PC-9 (cell line): ENCODE measurements around the gene PTPRD. TPM values are rescaled to one million over a fixed set of nuclear protein-coding genes. Genes with fewer than 3 reads are reported as not detected.

ENCODE experiments used
- BruUV-seq: library from RNA; stranded (reverse); fragments of 400-500 nt; replicated peaks from 2 replicates; lab custom pipeline; 2021; lab: Mats Ljungman, UMichigan
- CTCF ChIA-PET: fragments of 300-600 bp; sonication (Branson Sonifier 250); formaldehyde crosslinking; loops from one replicate; lab custom pipeline; 2022; ENCODE audit warnings: antibody characterized with exemption; lab: Charles Lee
- POLR2A ChIA-PET: fragments of 300-600 bp; sonication (Branson Sonifier 250); formaldehyde crosslinking; loops from one replicate; lab custom pipeline; 2022; ENCODE audit warnings: antibody characterized with exemption; ENCODE audit not compliant: unreplicated experiment; lab: Charles Lee
- DNase-seq, 2 experiments: peaks; one replicate each; pipeline versions ENCODE4 v3.0.0 to v3.0.0-alpha.2; 2015 to 2022; ENCODE audit warnings: mixed read lengths in 1 of 2
- H2AFZ ChIP-seq: fragments of 200-600 bp; sonication (generic); 2 replicates; pipeline ENCODE4 v1.8.1; 2017; ENCODE audit warnings: antibody characterized with exemption
- H3F3A ChIP-seq: fragments of 200-600 bp; sonication (generic); 2 replicates; pipeline ENCODE4 v1.8.1; 2017; ENCODE audit warnings: antibody characterized with exemption, mild to moderate bottlenecking, low read depth; ENCODE audit not compliant: insufficient read depth
- H3K27ac ChIP-seq: fragments of 200-600 bp; sonication (generic); 2 replicates; pipeline ENCODE4 v1.6.1; 2016; ENCODE audit warnings: mixed run types
- H3K27me3 ChIP-seq: fragments of 200-600 bp; sonication (generic); 2 replicates; pipeline ENCODE4 v1.6.1; 2016; ENCODE audit warnings: low read depth, mixed run types; ENCODE audit not compliant: insufficient read depth
- H3K36me3 ChIP-seq: fragments of 200-600 bp; sonication (generic); 2 replicates; pipeline ENCODE4 v1.6.1; 2016; ENCODE audit warnings: low read depth, mixed run types
- H3K4me1 ChIP-seq: fragments of 200-600 bp; sonication (generic); replicated peaks from 2 replicates; pipeline ENCODE4 v1.6.1; 2016; ENCODE audit warnings: mixed run types; ENCODE audit not compliant: insufficient read depth
- H3K4me2 ChIP-seq: fragments of 200-600 bp; sonication (generic); 2 replicates; pipeline ENCODE4 v1.6.1; 2017; ENCODE audit warnings: mixed run types
- H3K4me3 ChIP-seq: fragments of 200-600 bp; sonication (generic); 2 replicates; pipeline ENCODE4 v1.6.1; 2016; ENCODE audit warnings: mixed run types
- H3K79me2 ChIP-seq: fragments of 200-600 bp; sonication (generic); 2 replicates; pipeline ENCODE4 v1.6.1; 2017; ENCODE audit warnings: low read depth, mixed run types
- H3K9me2 ChIP-seq: fragments of 200-600 bp; sonication (generic); 2 replicates; pipeline ENCODE4 v1.8.1; 2017; ENCODE audit warnings: mild to moderate bottlenecking; ENCODE audit not compliant: insufficient read depth
- H3K9me3 ChIP-seq: fragments of 200-600 bp; sonication (generic); 2 replicates; pipeline ENCODE4 v1.8.1; 2016; ENCODE audit warnings: low read depth; ENCODE audit not compliant: insufficient read depth
- H4K20me1 ChIP-seq: fragments of 200-600 bp; sonication (generic); 2 replicates; pipeline ENCODE4 v1.8.1; 2017; ENCODE audit not compliant: insufficient read depth
- CTCF ChIP-seq: fragments of 200-600 bp; sonication (generic); conservative IDR thresholded peaks from 2 replicates; pipeline ENCODE4 v1.6.1; 2017; ENCODE audit warnings: mixed run types, antibody characterized with exemption, mild to moderate bottlenecking, moderate library complexity
- EZH2 ChIP-seq: fragments of 200-600 bp; sonication (generic); IDR thresholded peaks from 2 replicates; pipeline ENCODE4 v1.8.0; 2017; ENCODE audit warnings: antibody characterized with exemption, low read depth
- intact Hi-C: fragments of 100-400 bp; cut with micrococcal nuclease; formaldehyde crosslinking; loops from one replicate; pipeline ENCODE4 v1.10.0; 2022; ENCODE audit not compliant: unreplicated experiment
- total RNA-seq: library from RNA; stranded (reverse); gene quantifications from 2 replicates; pipeline ENCODE4 v1.2.3, GENCODE V29; 2021

Gene PTPRD
- total RNA-seq, 1 experiment from 2014 or later, result not detected

GRCh38 chr9:9778293-9778692 is 834.5 kb downstream of the PTPRD start:
- POLR2A ChIA-PET, result no interaction called here
- no peaks in the 10 kb centered on the region for H3K36me3 ChIP-seq
- no peaks in the 10 kb centered on the region for H3K4me1 ChIP-seq
- no peaks in the 10 kb centered on the region for H3K9me2 ChIP-seq
- H3K9me3 ChIP-seq, result no peaks in the 10 kb centered on the region
- intact Hi-C loops, result no loop called here
- no peaks in the 10 kb centered on the region for H3K27me3 ChIP-seq
- no peak for DNase-seq
- H4K20me1 ChIP-seq, result no peaks in the 10 kb centered on the region
- H3K79me2 ChIP-seq, result no peaks in the 10 kb centered on the region
- CTCF ChIA-PET, result no interaction called here
- no peak overlapping the region for H3K4me2 ChIP-seq
- H2AFZ ChIP-seq, result no peak overlapping the region
- H3F3A ChIP-seq, result no peaks in the 10 kb centered on the region
- no TSS peak for BruUV-seq
- H3K4me3 ChIP-seq, result no peak overlapping the region
- H3K27ac ChIP-seq, result no peak overlapping the region
- TF ChIP-seq EZH2 (no peak), CTCF (no peak)

GRCh38 chr9:9774471-9774870 is 838.3 kb downstream of the PTPRD start:
- Histone ChIP-seq H3K4me1 (no peaks in the 10 kb centered on the region), H3K36me3 (no peaks in the 10 kb centered on the region), H3K4me2 (no peak overlapping the region), H3K79me2 (no peaks in the 10 kb centered on the region), H3K27me3 (no peaks in the 10 kb centered on the region), H2AFZ (no peak overlapping the region), H3K27ac (no peak overlapping the region), H3K9me3 (no peaks in the 10 kb centered on the region), H4K20me1 (no peaks in the 10 kb centered on the region), H3F3A (no peaks in the 10 kb centered on the region), H3K9me2 (no peaks in the 10 kb centered on the region), H3K4me3 (no peak overlapping the region)
- no peak for TF ChIP-seq EZH2
- TF ChIP-seq CTCF, result no peak
- no peak for DNase-seq
- no TSS peak for BruUV-seq
- CTCF ChIA-PET, result no interaction called here
- POLR2A ChIA-PET, result no interaction called here
- intact Hi-C loops, result no loop called here

GRCh38 chr9:9771314-9771713 is 841.5 kb downstream of the PTPRD start:
- no peak for DNase-seq

More at GRCh38 chr9:9771314-9771713, 841.5 kb downstream of the PTPRD start:
- Histone ChIP-seq H3K27me3 (no peaks in the 10 kb centered on the region), H3K9me3 (no peaks in the 10 kb centered on the region), H3K4me3 (no peak overlapping the region), H3K27ac (no peak overlapping the region), H3K9me2 (no peaks in the 10 kb centered on the region), H3K36me3 (no peaks in the 10 kb centered on the region), H3K4me1 (no peaks in the 10 kb centered on the region), H4K20me1 (no peaks in the 10 kb centered on the region), H3K4me2 (no peak overlapping the region), H3K79me2 (no peaks in the 10 kb centered on the region), H2AFZ (no peak overlapping the region), H3F3A (no peaks in the 10 kb centered on the region)
- BruUV-seq, result no TSS peak
- TF ChIP-seq EZH2 (no peak), CTCF (no peak)
- ChIA-PET POLR2A (no interaction called here), CTCF (no interaction called here)
- intact Hi-C loops, result no loop called here
